Measurements from ENCODE around the gene EPHA2.
A peak's percentile ranks its signal among the peaks of the same experiment; 100 is the strongest.

Gene EPHA2

DNA sequence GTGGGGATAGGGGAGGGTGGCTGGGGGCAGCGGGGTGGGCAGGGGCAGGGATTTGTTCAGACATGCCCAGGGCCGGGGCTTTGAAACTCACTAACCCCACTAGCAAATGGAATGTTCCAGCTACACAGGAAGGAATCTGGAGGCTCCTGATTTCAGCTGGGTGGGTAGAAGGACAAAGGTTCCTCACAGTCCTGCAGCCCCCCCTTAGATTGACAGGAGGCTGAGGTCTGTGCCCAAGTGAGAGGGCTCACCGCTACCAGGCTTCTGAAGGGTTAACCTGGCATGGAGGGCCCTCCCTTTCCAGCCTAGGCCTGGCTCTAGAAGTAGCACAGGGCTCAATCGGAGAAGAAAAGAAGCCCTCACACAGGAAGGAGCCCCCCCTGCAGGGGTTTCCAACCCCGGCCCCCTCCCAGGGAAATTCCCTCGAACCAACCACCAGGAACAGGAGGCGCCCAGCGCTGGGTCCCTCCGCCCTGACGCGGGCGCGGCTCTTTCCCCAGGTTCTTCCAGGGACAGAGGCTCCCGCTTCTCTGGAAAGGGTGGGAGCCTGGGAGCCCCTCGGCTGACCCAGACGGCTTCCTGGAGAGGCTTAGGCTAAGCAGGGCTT lies 3.3 kb downstream of the EPHA2 start:
- WGBS (ENCODE audit: insufficient coverage) = 77% methylated on average over 14 of the region's 16 CpGs
- CTCF ChIA-PET = interaction anchor here (0.9 to 10.4 kb wide), 5 partner anchors 11 to 81 kb away, joined by 3 to 104 read pairs (median 3); partner anchors contain the start of gene FAM131C
- DNase-seq = no peak

DNA sequence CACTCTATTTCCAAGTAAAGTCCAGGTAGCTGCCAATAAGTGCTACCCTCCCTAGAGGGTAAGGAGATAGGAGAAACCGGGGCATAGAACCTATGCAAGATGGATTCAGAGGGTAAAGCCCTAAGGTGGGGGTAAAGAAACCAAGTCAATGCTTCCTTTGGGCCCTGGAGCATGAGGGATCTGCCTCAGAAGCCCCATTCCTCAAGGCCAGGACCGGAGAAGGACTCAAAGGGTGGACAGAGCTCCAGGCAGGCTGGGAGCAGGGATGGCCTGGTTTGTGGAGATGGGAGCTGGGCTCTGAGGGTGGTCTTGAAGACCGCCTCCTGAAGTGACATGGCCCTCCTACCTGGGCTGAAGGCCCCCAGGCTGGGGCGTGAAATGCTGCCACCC lies 3.9 kb downstream of the EPHA2 start:
- Histone ChIP-seq H3K9me3 (ENCODE audit: control extremely low read depth in 1 of 5, control insufficient read depth in 4 of 5, insufficient read depth in 2 of 5, low read depth in 1 of 5, low read length in 4 of 5) (no peaks in the 10 kb centered on the region), H3K4me3 (ENCODE audit: control insufficient read depth in 1 of 7, extremely low read depth in 1 of 7, insufficient read depth in 4 of 7, low read depth in 2 of 7, low read length in 6 of 7) (no peak overlapping the region), H3K27me3 (replicated peaks in 2 of 5; ENCODE audit: control insufficient read depth in 4 of 5, insufficient read depth in 5 of 5, low read length in 4 of 5) (peaks cover 0 to 43% (median 30%) of the 10 kb centered on the region in 5 experiments), H3K36me3 (ENCODE audit: control insufficient read depth in 4 of 4, insufficient read depth in 4 of 4, low read length in 3 of 4) (no peaks in the 10 kb centered on the region), H3K27ac (ENCODE audit: insufficient read depth in 1 of 2, low read depth in 1 of 2, low read length in 2 of 2, poor library complexity in 1 of 2, severe bottlenecking in 2 of 2) (no peak overlapping the region), H3K4me1 (ENCODE audit: control extremely low read depth in 1 of 4, control insufficient read depth in 4 of 4, insufficient read depth in 4 of 4, low read length in 3 of 4) (peaks cover 3 to 59% (median 47%) of the 10 kb centered on the region in 4 experiments)
- 100% methylated on average over 4 of the region's 4 CpGs for WGBS (ENCODE audit: insufficient coverage)
- ChIA-PET CTCF (interaction anchor here (1.2 to 10.4 kb wide), 4 partner anchors 10 to 81 kb away, joined by 3 to 104 read pairs (median 8); no protein-coding TSS in a partner anchor), POLR2A (no interaction called here)
- no peak for DNase-seq

More for the DNA sequence above, 3.3 kb downstream of the EPHA2 start:
- POLR2A ChIA-PET = no interaction called here
- Histone ChIP-seq H3K4me1 (ENCODE audit: control extremely low read depth in 1 of 4, control insufficient read depth in 4 of 4, insufficient read depth in 4 of 4, low read length in 3 of 4) (peaks cover 3 to 59% (median 47%) of the 10 kb centered on the region in 4 experiments), H3K27me3 (replicated peaks in 2 of 5; ENCODE audit: control insufficient read depth in 4 of 5, insufficient read depth in 5 of 5, low read length in 4 of 5) (peaks cover 0 to 48% (median 29%) of the 10 kb centered on the region in 5 experiments), H3K27ac (ENCODE audit: insufficient read depth in 1 of 2, low read depth in 1 of 2, low read length in 2 of 2, poor library complexity in 1 of 2, severe bottlenecking in 2 of 2) (no peak overlapping the region), H3K4me3 (ENCODE audit: control insufficient read depth in 1 of 7, extremely low read depth in 1 of 7, insufficient read depth in 4 of 7, low read depth in 2 of 7, low read length in 6 of 7) (no peak overlapping the region), H3K36me3 (ENCODE audit: control insufficient read depth in 4 of 4, insufficient read depth in 4 of 4, low read length in 3 of 4) (no peaks in the 10 kb centered on the region), H3K9me3 (ENCODE audit: control extremely low read depth in 1 of 5, control insufficient read depth in 4 of 5, insufficient read depth in 2 of 5, low read depth in 1 of 5, low read length in 4 of 5) (no peaks in the 10 kb centered on the region)

DNA sequence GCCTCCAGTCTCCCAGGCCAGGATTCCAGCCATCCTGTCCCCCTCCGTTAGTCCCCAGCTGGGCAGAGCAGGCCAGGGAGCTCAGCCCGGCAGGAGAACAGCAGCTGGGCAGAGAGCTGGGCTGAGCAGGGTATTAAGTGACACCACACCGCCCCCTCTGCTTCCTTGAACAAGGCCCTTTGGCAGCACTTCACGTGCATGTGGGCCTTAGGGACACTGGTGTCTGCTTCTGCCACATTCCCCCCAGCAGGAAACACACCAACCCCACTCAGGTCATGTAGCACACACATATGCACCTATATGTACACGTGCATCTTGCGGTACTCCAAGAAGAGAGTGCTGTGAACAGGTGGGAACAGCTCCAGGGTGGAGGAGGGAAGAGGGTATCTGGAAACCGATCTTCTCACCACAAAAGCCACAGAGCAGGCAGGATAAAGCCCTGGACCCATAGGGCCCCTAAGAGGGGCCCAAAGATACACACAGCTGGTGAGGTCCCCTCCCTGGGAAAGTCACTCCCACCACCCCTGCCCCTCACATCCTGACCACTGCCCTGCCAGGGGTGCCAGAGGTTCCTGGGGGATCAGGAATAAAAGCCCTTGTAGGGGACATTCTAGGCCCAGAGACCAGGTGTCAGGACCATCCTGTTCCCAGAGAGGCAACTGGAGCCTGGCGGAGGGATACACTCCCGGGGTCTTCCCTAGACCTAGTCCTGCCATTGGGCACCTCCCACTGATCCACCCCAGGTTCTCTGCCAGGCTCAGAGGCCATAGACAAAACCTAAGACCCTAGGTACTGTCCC lies 4.5 kb downstream of the EPHA2 start:
- Histone ChIP-seq H3K27ac (ENCODE audit: insufficient read depth in 1 of 2, low read depth in 1 of 2, low read length in 2 of 2, poor library complexity in 1 of 2, severe bottlenecking in 2 of 2) (no peak overlapping the region), H3K4me1 (ENCODE audit: control extremely low read depth in 1 of 4, control insufficient read depth in 4 of 4, insufficient read depth in 4 of 4, low read length in 3 of 4) (peaks cover 3 to 59% (median 45%) of the 10 kb centered on the region in 4 experiments), H3K27me3 (replicated peaks in 2 of 5; ENCODE audit: control insufficient read depth in 4 of 5, insufficient read depth in 5 of 5, low read length in 4 of 5) (peaks cover 0 to 38% (median 31%) of the 10 kb centered on the region in 5 experiments), H3K36me3 (ENCODE audit: control insufficient read depth in 4 of 4, insufficient read depth in 4 of 4, low read length in 3 of 4) (no peaks in the 10 kb centered on the region), H3K4me3 (ENCODE audit: control insufficient read depth in 1 of 7, extremely low read depth in 1 of 7, insufficient read depth in 4 of 7, low read depth in 2 of 7, low read length in 6 of 7) (no peak overlapping the region), H3K9me3 (ENCODE audit: control extremely low read depth in 1 of 5, control insufficient read depth in 4 of 5, insufficient read depth in 2 of 5, low read depth in 1 of 5, low read length in 4 of 5) (no peaks in the 10 kb centered on the region)
- peak; percentile 57 to 77 (median 76) for DNase-seq
- ChIA-PET CTCF (interaction anchor here (0.7 to 10.4 kb wide), 10 partner anchors 10 to 82 kb away, joined by 3 to 104 read pairs (median 4); no protein-coding TSS in a partner anchor), POLR2A (interaction anchor here (0.9 kb wide), 1 partner anchor 69 kb away, joined by 3 read pairs; no protein-coding TSS in a partner anchor)
- WGBS (ENCODE audit: insufficient coverage) = 34% methylated on average over 7 of the region's 9 CpGs

DNA sequence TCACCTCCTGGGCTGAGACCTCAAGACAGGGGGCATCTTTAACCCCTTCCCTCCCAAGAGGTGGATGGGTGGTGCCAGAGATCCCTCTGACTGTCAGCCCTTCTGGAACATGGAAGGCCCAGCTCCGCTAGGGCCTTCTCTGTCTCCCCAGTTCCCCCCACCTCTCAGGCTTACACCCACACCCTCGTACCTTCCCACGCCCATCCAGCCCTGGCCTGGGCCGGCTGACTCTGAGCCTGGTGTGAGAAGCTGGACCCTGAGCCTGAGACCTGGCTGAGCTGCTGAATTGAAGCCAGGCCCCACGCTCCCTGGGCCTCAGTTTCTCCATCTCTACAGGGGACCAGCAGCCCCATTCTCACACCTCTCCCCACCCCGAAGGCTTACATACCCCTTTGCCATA lies 5.4 kb downstream of the EPHA2 start:
- Histone ChIP-seq H3K9me3 (ENCODE audit: control extremely low read depth in 1 of 5, control insufficient read depth in 4 of 5, insufficient read depth in 2 of 5, low read depth in 1 of 5, low read length in 4 of 5) (no peaks in the 10 kb centered on the region), H3K27ac (ENCODE audit: insufficient read depth in 1 of 2, low read depth in 1 of 2, low read length in 2 of 2, poor library complexity in 1 of 2, severe bottlenecking in 2 of 2) (no peak overlapping the region), H3K4me1 (ENCODE audit: control extremely low read depth in 1 of 4, control insufficient read depth in 4 of 4, insufficient read depth in 4 of 4, low read length in 3 of 4) (peaks cover 3 to 51% (median 40%) of the 10 kb centered on the region in 4 experiments), H3K4me3 (ENCODE audit: control insufficient read depth in 1 of 7, extremely low read depth in 1 of 7, insufficient read depth in 4 of 7, low read depth in 2 of 7, low read length in 6 of 7) (peak overlapping the region in 1 of 7 experiments; percentile 4), H3K27me3 (replicated peaks in 2 of 5; ENCODE audit: control insufficient read depth in 4 of 5, insufficient read depth in 5 of 5, low read length in 4 of 5) (peaks cover 0 to 30% (median 28%) of the 10 kb centered on the region in 5 experiments), H3K36me3 (ENCODE audit: control insufficient read depth in 4 of 4, insufficient read depth in 4 of 4, low read length in 3 of 4) (no peaks in the 10 kb centered on the region)
- ChIA-PET POLR2A (interaction anchor here (0.9 kb wide), 1 partner anchor 68 kb away, joined by 3 read pairs; no protein-coding TSS in a partner anchor), CTCF (interaction anchor here (0.7 to 10.4 kb wide), 8 partner anchors 9 to 69 kb away, joined by 3 to 104 read pairs (median 5); no protein-coding TSS in a partner anchor)
- WGBS (ENCODE audit: insufficient coverage) = 100% methylated on average over 1 of the region's 6 CpGs
- no peak for DNase-seq

DNA sequence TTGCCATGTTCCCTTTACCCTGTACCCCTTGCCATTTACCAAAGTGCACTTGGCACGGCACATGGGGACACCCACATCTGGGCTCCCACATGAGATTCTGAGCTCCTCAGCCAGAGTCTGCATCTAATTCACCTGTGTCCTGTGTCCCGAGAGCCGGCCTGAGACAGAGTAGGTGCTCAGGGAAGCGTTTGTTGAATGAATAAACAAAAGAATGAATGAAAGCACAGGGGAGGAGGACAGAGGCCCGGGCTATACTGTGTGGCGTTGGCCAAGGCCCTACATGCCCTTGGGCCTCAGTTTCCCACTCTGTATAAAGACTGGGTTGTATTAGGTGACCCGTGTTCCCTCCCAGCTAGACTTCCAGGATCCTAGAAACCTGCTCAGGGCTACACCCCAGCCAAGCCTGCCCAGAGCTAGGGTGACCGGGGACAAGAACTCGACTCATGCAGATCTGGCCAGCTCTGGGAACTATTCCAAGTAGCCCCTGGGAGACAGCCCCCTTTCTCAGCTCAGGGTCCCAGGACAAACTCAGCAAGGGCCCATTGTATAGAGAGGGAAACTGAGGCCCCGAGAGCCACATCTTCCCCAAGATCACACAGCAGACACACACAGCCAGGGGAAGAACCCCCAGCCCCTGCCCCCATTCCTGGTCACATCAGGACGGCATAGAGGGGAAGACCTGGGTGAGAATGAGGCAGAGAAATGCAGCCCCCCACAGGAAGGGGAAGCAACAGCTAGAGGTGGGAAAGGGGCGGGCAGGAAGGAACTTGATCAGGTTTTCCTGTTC lies 6.0 kb downstream of the EPHA2 start:
- peaks cover 0 to 25% (median 22%) of the 10 kb centered on the region in 5 experiments for H3K27me3 ChIP-seq (replicated peaks in 2 of 5; ENCODE audit: control insufficient read depth in 4 of 5, insufficient read depth in 5 of 5, low read length in 4 of 5)
- H3K27ac ChIP-seq (ENCODE audit: insufficient read depth in 1 of 2, low read depth in 1 of 2, low read length in 2 of 2, poor library complexity in 1 of 2, severe bottlenecking in 2 of 2) = no peak overlapping the region
- ChIA-PET CTCF (interaction anchor here (0.7 to 10.4 kb wide), 7 partner anchors 8 to 68 kb away, joined by 3 to 104 read pairs (median 5); no protein-coding TSS in a partner anchor), POLR2A (no interaction called here)
- no peak for DNase-seq
- H3K4me1 ChIP-seq (ENCODE audit: control extremely low read depth in 1 of 4, control insufficient read depth in 4 of 4, insufficient read depth in 4 of 4, low read length in 3 of 4) = peaks cover 3 to 45% (median 34%) of the 10 kb centered on the region in 4 experiments
- no peaks in the 10 kb centered on the region for H3K9me3 ChIP-seq (ENCODE audit: control extremely low read depth in 1 of 5, control insufficient read depth in 4 of 5, insufficient read depth in 2 of 5, low read depth in 1 of 5, low read length in 4 of 5)
- no peak overlapping the region for H3K4me3 ChIP-seq (ENCODE audit: control insufficient read depth in 1 of 7, extremely low read depth in 1 of 7, insufficient read depth in 4 of 7, low read depth in 2 of 7, low read length in 6 of 7)
- no peaks in the 10 kb centered on the region for H3K36me3 ChIP-seq (ENCODE audit: control insufficient read depth in 4 of 4, insufficient read depth in 4 of 4, low read length in 3 of 4)
- 97% methylated on average over 4 of the region's 12 CpGs for WGBS (ENCODE audit: insufficient coverage)

DNA sequence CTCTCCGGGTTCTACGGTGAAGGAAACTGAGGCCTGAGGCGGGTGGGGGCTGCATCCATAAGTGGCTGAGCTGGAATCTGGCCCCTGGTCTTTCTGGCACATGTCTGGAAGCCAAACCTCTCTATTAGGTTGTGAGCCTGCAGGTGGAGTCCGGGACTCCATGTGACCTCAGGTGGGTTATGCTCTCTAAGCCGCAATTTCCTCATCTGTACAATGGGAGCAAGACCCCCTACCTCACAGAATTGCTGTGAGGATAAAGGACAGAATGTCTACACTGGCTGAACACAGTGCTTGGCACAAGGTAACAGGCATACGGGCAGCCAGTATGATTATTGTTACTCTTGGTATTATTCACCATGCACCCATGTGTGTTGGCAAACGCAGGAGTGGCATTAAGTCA lies 6.7 kb downstream of the EPHA2 start:
- H3K4me1 ChIP-seq (ENCODE audit: control extremely low read depth in 1 of 4, control insufficient read depth in 4 of 4, insufficient read depth in 4 of 4, low read length in 3 of 4) = peaks cover 3 to 43% (median 26%) of the 10 kb centered on the region in 4 experiments
- H3K9me3 ChIP-seq (ENCODE audit: control extremely low read depth in 1 of 5, control insufficient read depth in 4 of 5, insufficient read depth in 2 of 5, low read depth in 1 of 5, low read length in 4 of 5) = no peaks in the 10 kb centered on the region
- CTCF ChIA-PET = interaction anchor here (2.5 to 10.4 kb wide), 2 partner anchors 13 to 68 kb away, joined by 10 to 104 read pairs; no protein-coding TSS in a partner anchor
- no peak overlapping the region for H3K27ac ChIP-seq (ENCODE audit: insufficient read depth in 1 of 2, low read depth in 1 of 2, low read length in 2 of 2, poor library complexity in 1 of 2, severe bottlenecking in 2 of 2)
- POLR2A ChIA-PET = no interaction called here
- no peaks in the 10 kb centered on the region for H3K36me3 ChIP-seq (ENCODE audit: control insufficient read depth in 4 of 4, insufficient read depth in 4 of 4, low read length in 3 of 4)
- peaks cover 0 to 23% (median 14%) of the 10 kb centered on the region in 5 experiments for H3K27me3 ChIP-seq (replicated peaks in 2 of 5; ENCODE audit: control insufficient read depth in 4 of 5, insufficient read depth in 5 of 5, low read length in 4 of 5)
- no peak for DNase-seq
- 99% methylated on average over 6 of the region's 7 CpGs for WGBS (ENCODE audit: insufficient coverage)
- H3K4me3 ChIP-seq (ENCODE audit: control insufficient read depth in 1 of 7, extremely low read depth in 1 of 7, insufficient read depth in 4 of 7, low read depth in 2 of 7, low read length in 6 of 7) = no peak overlapping the region
